Endothelial cell of umbilical vein (primary cell): Measurements from ENCODE around the gene NTRK2. TPM values are rescaled to one million over a fixed set of nuclear protein-coding genes. Genes with fewer than 3 reads are reported as not detected.

Source experiments
- BruUV-seq: library from RNA; stranded (reverse); fragments of 400-500 nt; replicated peaks from 2 replicates; lab custom pipeline; 2021; lab: Mats Ljungman, UMichigan
- CTCF ChIA-PET: fragments of 300-600, 350-600 bp; sonication (Branson Sonifier 250); formaldehyde crosslinking; loops from one replicate; lab custom pipeline; 2021; ENCODE audit warnings: antibody characterized with exemption, inconsistent platforms; lab: Charles Lee
- POLR2A ChIA-PET: fragments of 300-600, 350-600 bp; sonication (Branson Sonifier 250); formaldehyde crosslinking; loops from one replicate; lab custom pipeline; 2021; ENCODE audit warnings: antibody characterized with exemption, inconsistent platforms; lab: Charles Lee
- DNase-seq: peaks from one replicate; pipeline ENCODE4 v3.0.0-alpha.2; 2011; ENCODE audit warnings: low read depth, low spot score
- FAIRE-seq: peaks from 2 replicates; lab custom pipeline; 2011; peaks lifted over from hg19 to GRCh38; lab: Jason Lieb, UNC
- H2AFZ ChIP-seq: 2 replicates; pipeline ENCODE4 v1.6.0; 2012; ENCODE audit warnings: low read depth, low read length, control low read depth, inconsistent platforms
- H3K27ac ChIP-seq: 2 replicates; pipeline ENCODE4 v1.5.1; 2011; ENCODE audit warnings: low read depth, mild to moderate bottlenecking, control low read depth, low read length, moderate library complexity; ENCODE audit not compliant: insufficient read depth
- H3K27me3 ChIP-seq, 2 experiments: 2 replicates each; pipeline versions ENCODE4 v1.6.0 to v1.6.1; 2011; ENCODE audit warnings: low read length in 2 of 2, mixed read lengths in 1 of 2; ENCODE audit not compliant: control insufficient read depth in 2 of 2, insufficient read depth in 2 of 2
- H3K36me3 ChIP-seq, 2 experiments: 2 replicates in 1 of 2; 3 replicates in 1 of 2; pipeline ENCODE4 v1.5.1; 2011; ENCODE audit warnings: low read length in 2 of 2, mild to moderate bottlenecking in 1 of 2, moderate library complexity in 1 of 2; ENCODE audit not compliant: control insufficient read depth in 2 of 2, insufficient read depth in 2 of 2; ENCODE audit errors: extremely low read depth in 1 of 2
- H3K4me1 ChIP-seq: 3 replicates; pipeline ENCODE4 v1.5.1; 2011; ENCODE audit warnings: mild to moderate bottlenecking, low read length; ENCODE audit not compliant: control insufficient read depth, insufficient read depth; ENCODE audit errors: extremely low read depth
- H3K4me2 ChIP-seq: 2 replicates; pipeline ENCODE4 v1.6.1; 2011; ENCODE audit warnings: low read length, control low read depth, mixed read lengths; ENCODE audit not compliant: insufficient read depth
- H3K4me3 ChIP-seq, 3 experiments: fragments of 200-600 bp in 1 of 3; sonication (generic), shearing (Covaris generic) in 1 of 3; replicated peaks in 1 of 3; 2 replicates each; pipeline ENCODE4 v1.5.1; 2011 to 2016; ENCODE audit warnings: control low read depth in 3 of 3, low read length in 3 of 3, mild to moderate bottlenecking in 2 of 3, inconsistent platforms in 1 of 3, low read depth in 1 of 3, moderate library complexity in 1 of 3; ENCODE audit not compliant: insufficient read depth in 1 of 3
- H3K79me2 ChIP-seq: 2 replicates; pipeline ENCODE4 v1.6.0; 2012; ENCODE audit warnings: low read length, inconsistent platforms; ENCODE audit not compliant: control insufficient read depth, insufficient read depth
- H3K9ac ChIP-seq: replicated peaks from 2 replicates; pipeline ENCODE3; 2011; ENCODE audit warnings: low read length, control low read depth; ENCODE audit not compliant: insufficient read depth; ENCODE audit errors: extremely low read depth
- H3K9me1 ChIP-seq: replicated peaks from 3 replicates; pipeline ENCODE4 v1.6.0; 2011; ENCODE audit warnings: mild to moderate bottlenecking, low read length; ENCODE audit not compliant: control insufficient read depth, insufficient read depth; ENCODE audit errors: extremely low read depth
- H3K9me3 ChIP-seq: replicated peaks from 2 replicates; pipeline ENCODE4 v1.5.1; 2012; ENCODE audit warnings: low read length, inconsistent platforms; ENCODE audit not compliant: control insufficient read depth, insufficient read depth
- H4K20me1 ChIP-seq: replicated peaks from 2 replicates; pipeline ENCODE3; 2011; ENCODE audit warnings: mild to moderate bottlenecking, low read length; ENCODE audit not compliant: control insufficient read depth, insufficient read depth; ENCODE audit errors: extremely low read depth
- FOS ChIP-seq: IDR thresholded peaks from 2 replicates; pipeline ENCODE4 v1.6.1; 2011; ENCODE audit warnings: mild to moderate bottlenecking, low read length, moderate library complexity, borderline replicate concordance; ENCODE audit not compliant: insufficient read depth
- GATA2 ChIP-seq: IDR thresholded peaks from 2 replicates; pipeline ENCODE4 v1.7.0; 2011; ENCODE audit warnings: low read depth, mild to moderate bottlenecking, moderate library complexity, mixed read lengths, low read length; ENCODE audit not compliant: insufficient read length, insufficient read depth
- JUN ChIP-seq: IDR thresholded peaks from 2 replicates; pipeline ENCODE4 v1.6.1; 2011; ENCODE audit warnings: borderline replicate concordance, low read depth; ENCODE audit not compliant: insufficient read length, insufficient read depth
- MYC ChIP-seq: IDR thresholded peaks from one replicate; pipeline ENCODE4 v1.6.1; 2011; ENCODE audit warnings: mild to moderate bottlenecking, low read depth, low read length
- POLR2A ChIP-seq: IDR thresholded peaks from 2 replicates; pipeline ENCODE4 v1.6.1; 2012; ENCODE audit warnings: low read depth, mild to moderate bottlenecking, control low read depth, low read length
- POLR2AphosphoS5 ChIP-seq: IDR thresholded peaks from 2 replicates; pipeline ENCODE4 v1.6.1; 2012; ENCODE audit warnings: low read depth, mild to moderate bottlenecking, control low read depth, low read length, moderate library complexity; ENCODE audit not compliant: insufficient read depth
- dilution Hi-C: fragments of 300-500 bp; cut with MboI; formaldehyde crosslinking; loops from one replicate; pipeline ENCODE4 v1.15.0; 2019; ENCODE audit warnings: low sequenced_read_pairs; ENCODE audit not compliant: extremely low pct_ligation_motif_present
- intact Hi-C: fragments of 100-400 bp; cut with micrococcal nuclease; formaldehyde crosslinking; loops from one replicate; pipeline ENCODE4 v1.10.0; 2022
- polyA plus RNA-seq, 4 experiments: library from polyadenylated mRNA; depleted of rRNA in 3 of 4; stranded (reverse) in 3 of 4; unstranded in 1 of 4; fragments of >200 nt; gene quantifications; 2 replicates each; pipeline versions ENCODE4 v1.2.1 to v1.2.3, GENCODE V29; 2011 to 2012; ENCODE audit warnings: missing spikeins in 1 of 4
- total RNA-seq: library from RNA; stranded (reverse); gene quantifications from 2 replicates; pipeline ENCODE4 v1.2.3, GENCODE V29; 2021

Gene NTRK2
- total and polyA plus RNA-seq, 2 donors (not counting 3 experiments of a cell fraction or from before 2014, with no cell fraction given) = 0.01 to 0.13 TPM

DNA sequence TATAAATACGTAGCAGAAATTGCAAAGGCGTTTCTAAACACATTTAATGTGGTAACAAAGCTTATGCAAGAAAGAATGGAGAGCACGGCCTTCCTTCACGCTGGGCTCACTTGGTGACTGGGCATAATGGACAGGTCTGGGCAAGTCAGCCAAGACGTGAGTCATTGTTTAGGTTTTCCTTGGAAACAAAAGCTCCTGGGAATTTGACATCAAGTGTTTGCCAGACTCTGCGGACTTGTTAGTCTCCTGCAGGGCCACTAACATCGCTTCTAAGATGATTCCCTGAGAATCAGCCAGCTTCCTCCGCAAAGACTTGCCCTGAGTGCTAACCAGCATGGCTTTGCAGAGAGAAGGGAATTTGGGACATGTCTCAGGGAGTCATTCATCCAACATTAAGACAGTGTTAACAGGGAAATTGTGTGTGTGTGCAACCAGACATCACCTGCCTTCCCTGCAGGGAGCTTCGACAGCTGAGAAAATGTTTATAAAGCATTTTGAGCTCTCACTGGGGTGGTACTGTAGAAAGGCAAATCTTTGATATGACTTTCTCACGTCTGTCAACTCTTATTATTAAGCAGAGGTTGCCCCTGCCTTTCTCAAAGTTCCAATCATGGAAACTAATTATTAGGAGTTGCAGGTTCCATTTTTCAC, 182.5 kb downstream of the NTRK2 start:
- dilution Hi-C loops (no loop called here), intact Hi-C loops (loop anchor here (1.0 to 5.0 kb wide), 4 partner anchors 11 to 890 kb away; partner anchors contain the start of gene AGTPBP1)
- peaks cover 20% of the 10 kb centered on the region for H3K4me1 ChIP-seq
- TSS peak; percentile 87 for BruUV-seq
- H3K9me1 ChIP-seq = no peaks in the 10 kb centered on the region
- peak overlapping the region; percentile 48 for H2AFZ ChIP-seq
- H3K27me3 ChIP-seq = no peaks in the 10 kb centered on the region
- H3K9me3 ChIP-seq = no peaks in the 10 kb centered on the region
- H3K4me2 ChIP-seq = no peak overlapping the region
- TF ChIP-seq FOS = peak; percentile 70
- TF ChIP-seq GATA2 = no peak
- TF ChIP-seq POLR2A = peak; percentile 19
- no peak for TF ChIP-seq MYC
- peak; percentile 20 for TF ChIP-seq POLR2AphosphoS5
- peak; percentile 90 for TF ChIP-seq JUN
- ChIA-PET POLR2A (interaction anchor here (1.5 kb wide), 1 partner anchor 17 kb away, joined by 3 read pairs; no protein-coding TSS in a partner anchor), CTCF (interaction anchor here (0.7 to 1.4 kb wide), 10 partner anchors 8 to 573 kb away, joined by 3 to 6 read pairs (median 4); no protein-coding TSS in a partner anchor)
- peak overlapping the region; percentile 60 for H3K27ac ChIP-seq
- H3K36me3 ChIP-seq = no peaks in the 10 kb centered on the region
- H4K20me1 ChIP-seq = no peaks in the 10 kb centered on the region
- DNase-seq = peak; percentile 96
- H3K4me3 ChIP-seq = no peak overlapping the region
- H3K79me2 ChIP-seq = no peaks in the 10 kb centered on the region
- H3K9ac ChIP-seq = no peak overlapping the region
- peak; percentile 96 for FAIRE-seq
